SU-DHL-6 (cell line): ENCODE data around the gene SYNM.

Source experiments
- EZH2phosphoT487 ChIP-seq: fragments of 200-600 bp; sonication (generic), shearing (Covaris generic); conservative IDR thresholded peaks from 2 replicates; pipeline ENCODE4 v1.6.1; 2018; ENCODE audit warnings: mild to moderate bottlenecking, antibody characterized with exemption, low read length, moderate library complexity, mixed read lengths
- TF ChIP-seq, protein P1 (sequence below): fragments of 200-600 bp; sonication (generic); IDR thresholded peaks from one replicate; pipeline ENCODE4 v1.5.1; 2017; ENCODE audit warnings: antibody characterized with exemption, mild to moderate bottlenecking, low read length, moderate library complexity; ENCODE audit not compliant: insufficient read depth, poor library complexity, severe bottlenecking

DNA sequence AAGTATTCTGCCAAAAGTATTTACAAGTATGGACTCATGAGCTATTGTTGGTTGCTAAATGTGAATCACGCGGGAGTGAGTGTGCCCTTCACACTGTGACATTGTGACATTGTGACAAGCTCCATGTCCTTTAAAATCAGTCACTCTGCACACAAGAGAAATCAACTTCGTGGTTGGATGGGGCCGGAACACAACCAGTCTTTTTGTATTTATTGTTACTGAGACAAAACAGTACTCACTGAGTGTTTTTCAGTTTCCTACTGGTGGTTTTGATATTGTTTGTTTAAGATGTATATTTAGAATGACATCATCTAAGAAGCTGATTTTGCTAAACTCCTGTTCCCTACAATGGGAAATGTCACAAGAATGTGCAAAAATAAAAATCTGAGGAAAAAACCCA is 30.3 kb downstream of the SYNM start:
- TF ChIP-seq, protein P1, sequence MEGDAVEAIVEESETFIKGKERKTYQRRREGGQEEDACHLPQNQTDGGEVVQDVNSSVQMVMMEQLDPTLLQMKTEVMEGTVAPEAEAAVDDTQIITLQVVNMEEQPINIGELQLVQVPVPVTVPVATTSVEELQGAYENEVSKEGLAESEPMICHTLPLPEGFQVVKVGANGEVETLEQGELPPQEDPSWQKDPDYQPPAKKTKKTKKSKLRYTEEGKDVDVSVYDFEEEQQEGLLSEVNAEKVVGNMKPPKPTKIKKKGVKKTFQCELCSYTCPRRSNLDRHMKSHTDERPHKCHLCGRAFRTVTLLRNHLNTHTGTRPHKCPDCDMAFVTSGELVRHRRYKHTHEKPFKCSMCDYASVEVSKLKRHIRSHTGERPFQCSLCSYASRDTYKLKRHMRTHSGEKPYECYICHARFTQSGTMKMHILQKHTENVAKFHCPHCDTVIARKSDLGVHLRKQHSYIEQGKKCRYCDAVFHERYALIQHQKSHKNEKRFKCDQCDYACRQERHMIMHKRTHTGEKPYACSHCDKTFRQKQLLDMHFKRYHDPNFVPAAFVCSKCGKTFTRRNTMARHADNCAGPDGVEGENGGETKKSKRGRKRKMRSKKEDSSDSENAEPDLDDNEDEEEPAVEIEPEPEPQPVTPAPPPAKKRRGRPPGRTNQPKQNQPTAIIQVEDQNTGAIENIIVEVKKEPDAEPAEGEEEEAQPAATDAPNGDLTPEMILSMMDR: no peak
- TF ChIP-seq EZH2phosphoT487: no peak
